Mesenchymal stem cell (in vitro differentiated cells and primary cell): ENCODE data around the gene MEI1.

ENCODE experiments used
- DNase-seq: peaks from one replicate; pipeline ENCODE4 v3.0.0-alpha.2; 2013
- H2AFZ ChIP-seq: one replicate; pipeline ENCODE4 v1.6.1; 2013; ENCODE audit warnings: low read depth, mild to moderate bottlenecking, control low read depth, inconsistent platforms, low read length, moderate library complexity
- H2AK5ac ChIP-seq: 2 replicates; pipeline ENCODE4 v1.6.1; 2013; ENCODE audit warnings: low read length, moderate library complexity, mild to moderate bottlenecking, inconsistent platforms; ENCODE audit not compliant: severe bottlenecking
- H2BK120ac ChIP-seq: one replicate; pipeline ENCODE4 v1.6.1; 2013; ENCODE audit warnings: low read depth, mild to moderate bottlenecking, inconsistent platforms, low read length, moderate library complexity
- H2BK12ac ChIP-seq, 2 experiments: one replicate each; pipeline ENCODE4 v1.6.1; 2013; ENCODE audit warnings: inconsistent platforms in 2 of 2, low read length in 2 of 2, mild to moderate bottlenecking in 2 of 2, moderate library complexity in 2 of 2, control low read depth in 1 of 2
- H2BK15ac ChIP-seq: one replicate; pipeline ENCODE4 v1.6.1; 2013; ENCODE audit warnings: mild to moderate bottlenecking, low read depth, inconsistent platforms; ENCODE audit not compliant: poor library complexity, severe bottlenecking
- H2BK5ac ChIP-seq: 2 replicates; pipeline ENCODE4 v1.6.1; 2013; ENCODE audit warnings: low read depth, mild to moderate bottlenecking, low read length, control low read depth, inconsistent platforms; ENCODE audit not compliant: poor library complexity, severe bottlenecking
- H3K14ac ChIP-seq, 2 experiments: one replicate each; pipeline ENCODE4 v1.6.1; 2013; ENCODE audit warnings: inconsistent platforms in 2 of 2, low read length in 2 of 2, control low read depth in 1 of 2, mild to moderate bottlenecking in 1 of 2, moderate library complexity in 1 of 2
- H3K18ac ChIP-seq, 2 experiments: one replicate each; pipeline ENCODE4 v1.6.1; 2013; ENCODE audit warnings: inconsistent platforms in 2 of 2, low read length in 2 of 2, control low read depth in 1 of 2, low read depth in 1 of 2, mild to moderate bottlenecking in 1 of 2
- H3K23ac ChIP-seq, 2 experiments: one replicate each; pipeline ENCODE4 v1.6.1; 2013; ENCODE audit warnings: inconsistent platforms in 2 of 2, low read length in 2 of 2, mild to moderate bottlenecking in 2 of 2, moderate library complexity in 2 of 2, control low read depth in 1 of 2
- H3K27ac ChIP-seq: 2 replicates; pipeline ENCODE4 v1.5.1; 2013; ENCODE audit warnings: mild to moderate bottlenecking, moderate library complexity, low read length, control low read depth, inconsistent platforms; ENCODE audit not compliant: poor library complexity, severe bottlenecking
- H3K27me3 ChIP-seq, 2 experiments: 2 replicates each; pipeline versions ENCODE4 v1.6.1 to v1.7.0; 2013; ENCODE audit warnings: low read length in 2 of 2, mild to moderate bottlenecking in 2 of 2, moderate library complexity in 2 of 2, control low read depth in 1 of 2, inconsistent platforms in 1 of 2; ENCODE audit not compliant: control insufficient read depth in 1 of 2, insufficient read depth in 1 of 2
- H3K36me3 ChIP-seq, 2 experiments: 2 replicates each; pipeline versions ENCODE4 v1.6.1 to v1.7.0; 2013; ENCODE audit warnings: low read length in 2 of 2, control low read depth in 1 of 2, inconsistent platforms in 1 of 2, low read depth in 1 of 2, mild to moderate bottlenecking in 1 of 2; ENCODE audit not compliant: insufficient read depth in 2 of 2, control insufficient read depth in 1 of 2
- H3K4ac ChIP-seq, 2 experiments: one replicate each; pipeline ENCODE4 v1.6.1; 2013; ENCODE audit warnings: inconsistent platforms in 2 of 2, low read length in 2 of 2, mild to moderate bottlenecking in 2 of 2, moderate library complexity in 2 of 2, control low read depth in 1 of 2, low read depth in 1 of 2
- H3K4me1 ChIP-seq: 2 replicates; pipeline ENCODE4 v1.6.1; 2013; ENCODE audit warnings: low read depth, low read length, control low read depth; ENCODE audit not compliant: control insufficient read depth, insufficient read depth
- H3K4me2 ChIP-seq: 2 replicates; pipeline ENCODE4 v1.6.1; 2013; ENCODE audit warnings: low read length, mild to moderate bottlenecking, inconsistent platforms; ENCODE audit not compliant: poor library complexity, severe bottlenecking
- H3K4me3 ChIP-seq, 2 experiments: 2 replicates each; pipeline versions ENCODE4 v1.5.1 to v1.7.0; 2013; ENCODE audit warnings: low read length in 2 of 2, mild to moderate bottlenecking in 2 of 2, control low read depth in 1 of 2, low read depth in 1 of 2; ENCODE audit not compliant: insufficient read depth in 1 of 2
- H3K79me1 ChIP-seq: replicated peaks from 2 replicates; pipeline ENCODE4 v1.6.1; 2013; ENCODE audit warnings: mild to moderate bottlenecking, control low read depth, low read length, inconsistent platforms; ENCODE audit not compliant: poor library complexity, severe bottlenecking
- H3K9ac ChIP-seq: 2 replicates; pipeline ENCODE4 v1.7.0; 2013; ENCODE audit warnings: mild to moderate bottlenecking, low read length, moderate library complexity
- H3K9me3 ChIP-seq: 2 replicates; pipeline ENCODE4 v1.7.0; 2013; ENCODE audit warnings: mild to moderate bottlenecking, low read length; ENCODE audit not compliant: control insufficient read depth
- H4K8ac ChIP-seq: one replicate; pipeline ENCODE4 v1.6.1; 2013; ENCODE audit warnings: inconsistent platforms, mild to moderate bottlenecking, low read length, moderate library complexity
- H4K91ac ChIP-seq: one replicate; pipeline ENCODE4 v1.6.1; 2013; ENCODE audit warnings: mild to moderate bottlenecking, low read length, inconsistent platforms
- WGBS: methylation state at CpG from one replicate; pipeline ENCODE4 v1.1.7; 2013; ENCODE audit warnings: mixed read lengths; 5-methylcytosine and 5-hydroxymethylcytosine counted together

Gene MEI1

DNA sequence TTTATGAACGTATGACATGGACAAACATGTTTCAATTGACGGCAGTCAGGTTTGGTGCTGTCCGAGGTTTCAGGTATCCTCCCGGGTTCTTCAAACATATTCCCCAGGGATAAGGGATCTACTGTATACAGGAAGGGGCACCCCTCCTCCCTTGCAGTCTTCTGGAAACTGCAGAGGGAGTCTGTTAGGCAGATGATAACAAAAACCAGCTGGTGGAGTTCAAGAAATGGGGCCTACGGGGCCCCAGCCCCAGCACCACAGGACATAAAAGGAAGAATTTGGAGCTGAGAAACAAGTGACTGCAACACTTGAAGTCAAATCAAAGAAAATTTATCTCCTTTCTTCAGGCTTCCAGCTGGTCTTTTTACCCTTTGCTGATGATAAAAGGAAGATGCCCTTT lies 42.7 kb upstream of the MEI1 start:
- Histone ChIP-seq H3K36me3 (peaks cover 73 to 95% of the 10 kb centered on the region in 2 experiments), H2AFZ (no peak overlapping the region), H3K9me3 (no peaks in the 10 kb centered on the region), H3K79me1 (peaks cover 32% of the 10 kb centered on the region), H2AK5ac (no peak overlapping the region), H3K27me3 (no peaks in the 10 kb centered on the region), H3K27ac (no peak overlapping the region), H3K4me2 (no peak overlapping the region), H2BK15ac (no peak overlapping the region), H3K14ac (no peak overlapping the region), H3K23ac (no peak overlapping the region), H3K4me3 (no peak overlapping the region), H3K18ac (no peak overlapping the region), H4K91ac (no peak overlapping the region), H3K4me1 (peaks cover 1% of the 10 kb centered on the region), H2BK12ac (no peak overlapping the region), H3K9ac (no peak overlapping the region), H4K8ac (no peak overlapping the region), H2BK120ac (no peak overlapping the region), H3K4ac (no peak overlapping the region), H2BK5ac (no peak overlapping the region)
- 95% methylated on average over 5 of the region's 5 CpGs for WGBS
- peak; percentile 18 for DNase-seq

DNA sequence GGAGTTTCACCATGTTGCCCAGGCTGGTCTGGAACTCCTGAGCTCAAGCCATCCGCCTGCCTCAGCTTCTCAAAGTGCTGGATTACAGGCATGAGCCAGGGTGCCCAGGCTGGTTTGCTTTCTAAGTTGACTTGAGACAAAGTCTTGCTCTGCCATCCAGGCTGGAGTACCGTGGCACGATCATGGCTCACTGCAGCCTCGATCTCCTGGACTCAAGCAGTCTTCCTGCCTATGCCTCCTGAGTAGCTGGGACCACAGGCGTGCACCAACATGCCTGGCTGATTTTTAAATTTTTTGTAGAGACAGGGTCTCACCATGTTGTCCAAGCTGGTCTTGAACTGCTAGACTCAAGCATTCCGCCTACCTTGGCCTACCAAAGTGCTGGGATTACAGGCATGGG lies 41.6 kb upstream of the MEI1 start:
- Histone ChIP-seq H3K23ac (no peak overlapping the region), H3K27ac (no peak overlapping the region), H2BK120ac (no peak overlapping the region), H4K91ac (no peak overlapping the region), H4K8ac (no peak overlapping the region), H3K27me3 (no peaks in the 10 kb centered on the region), H3K79me1 (peaks cover 27% of the 10 kb centered on the region), H2AFZ (no peak overlapping the region), H3K9ac (no peak overlapping the region), H2AK5ac (no peak overlapping the region), H2BK15ac (no peak overlapping the region), H3K14ac (no peak overlapping the region), H3K4me2 (no peak overlapping the region), H3K4me3 (no peak overlapping the region), H3K9me3 (no peaks in the 10 kb centered on the region), H2BK5ac (no peak overlapping the region), H3K18ac (no peak overlapping the region), H3K4me1 (no peaks in the 10 kb centered on the region), H3K36me3 (peaks cover 63 to 95% of the 10 kb centered on the region in 2 experiments), H2BK12ac (no peak overlapping the region), H3K4ac (no peak overlapping the region)
- no peak for DNase-seq
- 97% methylated on average over 6 of the region's 6 CpGs for WGBS

DNA sequence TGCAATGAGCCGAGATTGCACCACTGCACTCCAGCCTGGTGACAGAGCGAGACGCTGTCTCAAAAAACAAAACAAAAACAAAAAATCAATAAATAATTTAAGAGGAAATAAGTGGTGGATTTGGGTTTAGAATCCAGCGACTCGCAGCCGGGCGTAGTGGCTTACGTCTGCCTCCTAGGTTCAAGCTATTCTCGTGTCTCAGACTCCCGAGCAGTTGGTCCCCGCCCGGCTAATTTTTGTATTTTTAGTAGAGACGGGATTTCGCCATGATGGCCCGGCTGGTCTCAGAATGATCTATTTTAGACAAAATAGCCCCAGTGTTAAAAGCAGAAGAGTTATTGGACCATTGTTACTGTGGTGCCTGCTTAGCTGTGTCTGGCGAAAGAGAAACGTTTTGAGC lies 40.4 kb upstream of the MEI1 start:
- Histone ChIP-seq H2AK5ac (no peak overlapping the region), H3K9me3 (no peaks in the 10 kb centered on the region), H3K4me2 (no peak overlapping the region), H3K27me3 (no peaks in the 10 kb centered on the region), H3K23ac (no peak overlapping the region), H3K9ac (no peak overlapping the region), H3K79me1 (peaks cover 25% of the 10 kb centered on the region), H3K4ac (no peak overlapping the region), H2BK15ac (no peak overlapping the region), H3K4me3 (no peak overlapping the region), H4K91ac (no peak overlapping the region), H3K4me1 (no peaks in the 10 kb centered on the region), H3K14ac (no peak overlapping the region), H3K18ac (no peak overlapping the region), H4K8ac (no peak overlapping the region), H2AFZ (no peak overlapping the region), H2BK5ac (no peak overlapping the region), H3K27ac (no peak overlapping the region), H2BK120ac (no peak overlapping the region), H2BK12ac (no peak overlapping the region), H3K36me3 (peaks cover 63 to 95% of the 10 kb centered on the region in 2 experiments)
- WGBS, result 98% methylated on average over 14 of the region's 17 CpGs
- no peak for DNase-seq

DNA sequence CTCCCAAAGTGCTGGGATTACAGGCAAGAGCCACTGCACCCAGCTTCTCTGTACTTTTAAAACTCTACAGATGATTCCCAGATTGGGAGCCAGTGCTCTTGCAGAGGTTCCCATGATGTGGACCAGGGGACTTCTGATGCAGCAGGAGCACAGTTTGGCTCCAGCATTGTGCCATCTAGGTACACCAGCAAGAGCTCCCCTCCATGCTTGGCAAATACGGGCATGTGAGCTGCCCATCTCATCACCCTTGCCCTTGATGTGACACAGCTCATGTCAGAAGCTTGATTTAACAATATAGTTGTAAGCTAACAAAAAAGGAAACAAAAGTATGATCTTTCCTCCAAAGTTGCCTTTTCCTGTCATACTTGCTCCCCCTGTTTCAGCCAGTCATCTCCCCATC lies 39.4 kb upstream of the MEI1 start:
- Histone ChIP-seq H2BK12ac (no peak overlapping the region), H3K4me3 (no peak overlapping the region), H3K4me1 (no peaks in the 10 kb centered on the region), H2AK5ac (no peak overlapping the region), H3K9ac (no peak overlapping the region), H2BK120ac (no peak overlapping the region), H3K9me3 (no peaks in the 10 kb centered on the region), H3K36me3 (peaks cover 54 to 95% of the 10 kb centered on the region in 2 experiments), H3K14ac (no peak overlapping the region), H3K27ac (no peak overlapping the region), H3K4me2 (no peak overlapping the region), H4K8ac (no peak overlapping the region), H3K79me1 (peaks cover 17% of the 10 kb centered on the region), H3K23ac (no peak overlapping the region), H3K27me3 (no peaks in the 10 kb centered on the region), H3K18ac (no peak overlapping the region), H2BK15ac (no peak overlapping the region), H2AFZ (no peak overlapping the region), H3K4ac (no peak overlapping the region), H4K91ac (no peak overlapping the region), H2BK5ac (no peak overlapping the region)
- WGBS, result no CpG with 5 or more reads among the region's 1 CpG
- DNase-seq, result no peak
